CD4-positive, alpha-beta T cell treated with Interleukin-4 for 1 hour (primary cell): ENCODE measurements around the gene FOXP1.
"Not testable (repeated sequence)": the region's sequence is repeated elsewhere in the genome, so short reads cannot be mapped to it uniquely, and the experiment has no call there.

Experiments used
- DNase-seq, 2 donors: peaks; one replicate each; pipeline ENCODE4 v3.0.0-alpha.2; 2020 to 2022

FOXP1 gene

DNA sequence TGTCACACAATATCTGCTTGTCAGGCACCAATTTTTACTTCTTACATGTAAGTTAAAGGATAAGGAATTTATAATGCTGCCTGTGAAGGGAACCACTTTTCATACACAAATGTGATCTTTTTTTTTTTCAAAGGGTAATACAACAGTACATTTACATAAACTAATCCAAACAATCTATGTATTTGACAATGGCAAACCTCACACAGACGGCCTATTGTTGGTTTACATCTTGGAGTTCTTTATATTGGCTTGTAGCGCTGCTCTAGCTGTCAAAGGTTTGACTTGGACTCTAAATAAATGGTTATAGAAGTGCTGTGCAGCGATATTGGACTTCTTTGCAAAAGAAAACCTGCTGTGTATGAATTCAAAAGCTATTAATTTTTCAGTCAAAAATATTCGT lies 598.0 kb downstream of the FOXP1 start:
- DNase-seq, result no peak

DNA sequence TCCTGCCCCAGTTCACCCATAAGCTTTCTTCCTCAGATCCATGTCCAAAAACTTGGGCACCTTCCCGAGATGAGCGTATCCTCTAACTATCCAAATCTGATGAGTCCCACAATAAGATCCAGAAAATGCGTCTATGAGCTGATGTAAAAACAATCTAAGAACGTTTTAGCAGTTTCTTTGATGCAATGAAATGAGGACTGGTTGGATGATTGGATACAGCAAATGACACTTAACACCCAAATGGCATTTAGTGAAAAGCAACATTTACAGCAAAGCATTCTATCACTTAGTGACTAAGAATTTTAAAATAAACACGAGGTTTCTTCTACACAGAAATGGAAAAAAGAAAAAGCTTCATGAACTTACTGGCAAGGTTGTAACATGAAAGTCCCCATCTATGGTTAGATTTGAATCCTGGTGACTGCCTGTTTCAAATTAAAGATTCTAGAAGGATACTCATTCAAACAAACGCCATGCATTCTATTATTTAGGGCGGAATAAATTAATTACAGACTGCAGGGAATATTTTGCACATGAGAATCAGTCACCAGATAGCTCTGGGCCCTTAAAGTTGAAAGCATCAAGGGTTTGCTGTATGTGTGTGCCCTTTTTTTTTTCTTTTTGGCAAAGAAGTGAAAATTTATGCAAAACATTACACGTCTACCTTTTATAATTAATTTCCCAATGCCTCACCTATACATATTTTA lies 598.6 kb downstream of the FOXP1 start:
- no peak for DNase-seq

DNA sequence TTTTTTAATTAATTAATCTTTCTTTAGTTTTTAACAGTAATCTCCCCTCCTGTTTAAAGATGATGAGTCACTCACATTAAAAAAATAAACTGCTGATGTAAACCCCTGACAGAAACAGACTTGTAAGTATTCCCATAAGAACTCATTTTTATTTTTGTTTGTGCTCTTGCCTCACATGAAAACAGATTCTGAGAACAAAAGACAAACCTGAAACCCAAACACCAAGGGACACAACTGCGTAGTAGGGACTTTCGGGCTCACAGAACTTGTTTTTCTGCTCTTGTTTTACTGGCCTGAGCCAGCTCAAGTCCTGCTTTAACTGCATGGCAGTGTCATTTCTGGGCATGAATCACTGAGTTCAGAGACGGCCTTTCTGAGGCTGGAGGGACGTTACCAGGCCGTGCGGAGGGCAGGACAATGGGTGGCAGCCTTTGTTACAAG lies 600.8 kb downstream of the FOXP1 start:
- DNase-seq, result peak in 1 of 2 donors; percentile 26

DNA sequence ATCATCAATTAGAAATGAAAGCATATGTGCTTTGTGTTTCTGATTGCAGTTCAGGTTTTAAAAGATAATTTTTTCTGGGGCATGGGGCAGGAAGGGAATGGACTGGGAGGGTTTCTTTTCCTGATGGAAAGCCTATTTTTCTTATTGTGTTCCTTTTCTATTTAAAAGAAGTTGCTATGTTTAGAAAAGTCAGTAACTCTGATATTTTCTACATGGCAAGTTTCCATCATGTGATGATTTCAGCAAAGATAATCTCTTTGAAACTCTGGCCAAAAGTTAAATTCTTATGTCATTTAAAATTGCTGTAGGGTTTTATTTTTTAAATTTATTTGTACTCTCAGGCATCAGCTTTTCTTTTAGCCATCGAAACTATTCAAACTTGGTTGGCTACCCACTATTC lies 601.2 kb downstream of the FOXP1 start:
- DNase-seq, result no peak

DNA sequence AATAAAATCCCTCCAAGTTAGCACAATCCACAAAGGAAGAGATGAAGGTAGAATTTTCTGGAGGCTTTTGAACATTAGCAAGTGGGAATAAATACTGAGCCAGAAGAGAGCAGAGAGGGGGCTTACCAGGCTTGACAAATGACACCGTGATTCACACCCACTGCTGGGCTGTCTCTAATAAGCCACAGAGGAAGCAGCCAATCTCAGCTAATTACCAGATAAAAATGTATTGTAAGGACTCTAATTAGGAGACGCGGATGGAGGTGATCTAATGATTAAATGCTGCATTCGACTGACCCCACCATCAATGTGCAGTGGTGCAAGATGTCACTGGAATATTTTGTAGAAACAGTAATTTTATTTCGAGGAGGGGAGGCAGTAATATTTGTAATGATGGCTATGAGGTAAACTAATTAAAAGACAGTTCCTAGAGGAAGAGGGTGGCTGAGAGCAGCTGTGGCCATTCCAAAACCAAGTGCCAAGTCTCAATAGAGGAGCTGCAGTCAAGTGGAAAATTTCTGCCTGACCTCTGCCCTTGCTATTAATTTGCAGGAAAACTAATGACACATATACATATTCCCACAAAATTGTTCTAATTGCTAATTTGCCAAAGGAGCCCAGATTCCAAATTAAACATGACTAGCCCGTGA lies 602.2 kb downstream of the FOXP1 start:
- no peak for DNase-seq

DNA sequence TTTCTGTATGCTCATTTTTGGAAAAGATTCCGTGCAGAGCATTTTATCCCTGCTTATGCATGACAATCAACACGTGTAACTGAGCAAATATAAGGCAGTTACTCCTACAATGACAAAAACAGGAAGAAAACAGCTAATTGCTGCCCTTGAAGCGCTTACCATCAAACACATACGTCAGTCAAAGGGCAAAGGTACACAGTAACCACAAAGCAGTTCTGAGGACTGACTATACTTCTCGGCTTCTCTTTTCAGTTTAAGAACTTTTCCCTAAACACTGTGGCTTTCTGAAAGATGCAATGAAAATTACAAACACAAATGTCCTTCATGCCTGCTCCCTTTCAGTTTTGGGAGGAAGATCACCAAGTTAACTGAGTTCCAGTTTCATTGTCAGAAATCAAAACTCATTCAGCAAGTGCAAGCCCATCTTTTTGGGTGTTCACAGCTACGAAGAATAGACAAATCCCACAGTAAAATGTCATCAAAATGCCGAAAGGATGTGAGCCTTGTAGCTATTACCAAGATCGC lies 602.8 kb downstream of the FOXP1 start:
- peak in 1 of 2 donors; percentile 25 for DNase-seq

DNA sequence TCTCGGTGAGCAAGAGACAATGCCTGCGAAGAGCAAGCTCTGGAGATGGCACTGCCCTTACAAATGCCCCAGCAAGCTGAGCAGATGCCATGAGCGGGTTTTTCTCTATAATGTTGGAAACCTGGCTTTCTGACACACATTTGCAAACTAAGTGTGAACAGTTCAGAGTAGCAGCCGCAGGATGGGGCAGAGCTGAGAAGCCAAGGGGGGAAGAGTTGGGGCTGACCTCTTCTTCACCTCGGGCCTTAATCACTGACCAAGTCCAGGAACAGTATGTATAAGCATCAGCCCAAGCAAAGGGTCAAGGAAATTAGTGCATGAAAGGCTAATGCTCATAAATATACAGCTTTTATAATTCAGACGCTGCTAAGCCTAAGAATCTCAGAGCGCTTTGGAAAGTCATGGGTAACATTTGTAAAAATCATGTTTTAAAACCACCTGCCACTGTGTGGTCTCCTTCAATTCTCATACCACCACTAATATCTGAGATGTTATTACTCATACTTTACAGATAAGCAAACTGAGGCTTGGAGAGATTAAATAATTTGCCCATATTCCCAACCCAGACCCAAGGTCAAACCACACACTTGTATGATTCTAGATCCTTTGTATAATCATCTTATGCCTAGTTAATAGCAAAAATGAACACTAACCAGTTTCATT lies 603.4 kb downstream of the FOXP1 start:
- DNase-seq, result no peak

DNA sequence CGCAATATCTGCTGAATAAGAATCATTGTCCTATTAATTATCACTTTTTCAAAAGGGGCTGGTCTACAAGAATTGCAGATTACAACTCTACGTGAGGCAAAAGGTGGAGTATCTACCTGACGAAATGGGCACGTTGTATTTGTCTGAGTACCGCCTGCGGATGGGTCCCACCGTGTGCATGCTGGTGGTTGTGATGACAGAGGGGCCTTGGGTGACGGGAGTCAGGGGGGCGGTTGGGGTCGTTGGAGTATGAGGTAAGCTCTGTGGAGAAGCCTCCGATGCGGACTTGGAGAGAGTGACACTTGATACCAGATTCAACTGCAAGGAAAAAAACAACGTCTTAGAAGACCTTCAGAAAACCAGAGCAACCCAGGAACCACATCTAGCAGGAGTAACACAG lies 605.8 kb downstream of the FOXP1 start:
- DNase-seq, result no peak

DNA sequence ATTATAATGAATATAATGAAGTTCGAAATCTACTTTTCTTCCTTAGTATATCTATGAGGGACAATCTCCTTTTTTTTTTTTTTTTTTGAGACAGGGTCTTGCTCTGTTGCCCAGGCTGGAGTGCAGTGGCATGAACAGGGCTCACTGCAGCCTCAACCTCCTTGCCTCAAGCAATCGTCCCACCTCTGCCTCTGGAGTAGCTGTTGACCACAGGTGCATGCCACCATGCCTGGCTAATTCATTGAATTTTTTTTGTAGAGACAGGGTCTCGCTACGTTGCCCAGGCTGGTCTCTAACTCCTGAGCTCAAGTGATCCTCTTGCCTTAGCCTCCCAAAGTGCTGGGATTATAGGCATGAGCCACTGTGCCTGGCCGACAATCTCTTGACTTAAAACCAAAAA lies 607.5 kb downstream of the FOXP1 start:
- DNase-seq, result not testable (repeated sequence)

DNA sequence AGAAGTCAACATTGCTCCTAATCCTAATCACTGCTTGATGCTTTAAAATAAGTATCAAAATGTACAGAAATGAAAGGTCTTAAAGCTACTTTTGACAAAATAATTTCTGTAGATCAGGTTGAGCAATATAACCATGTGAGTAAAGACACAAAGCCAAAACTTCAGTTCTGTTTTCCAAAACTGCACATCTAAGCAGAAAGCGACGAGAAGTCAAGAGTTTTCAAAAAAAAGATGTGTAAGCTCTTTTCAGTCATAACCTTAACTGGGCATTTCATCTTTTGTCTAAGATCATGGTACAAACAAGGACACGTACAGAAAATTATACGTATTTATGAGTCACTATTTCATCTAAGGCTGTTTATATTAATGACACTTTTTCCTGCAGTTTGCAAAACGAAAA lies 608.8 kb downstream of the FOXP1 start:
- DNase-seq, result no peak

DNA sequence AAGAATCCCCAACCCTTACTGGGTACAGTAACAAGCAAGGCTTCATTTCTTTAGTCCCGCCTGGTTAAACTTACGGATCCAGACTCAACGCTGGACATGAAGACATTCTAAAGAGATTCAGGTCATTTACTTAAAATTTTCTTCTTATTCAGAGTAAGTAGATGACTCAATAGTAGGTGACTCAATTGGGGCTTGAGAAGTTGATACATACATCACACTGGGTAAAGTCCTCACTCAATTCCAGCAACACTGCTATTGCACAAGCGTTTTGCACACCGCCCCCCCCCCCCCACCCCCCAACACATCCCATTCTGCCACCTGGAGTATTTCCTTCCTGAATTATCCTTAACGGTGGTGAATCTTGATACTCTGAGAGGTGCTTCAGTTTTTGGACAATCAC lies 610.0 kb downstream of the FOXP1 start:
- DNase-seq, result no peak

DNA sequence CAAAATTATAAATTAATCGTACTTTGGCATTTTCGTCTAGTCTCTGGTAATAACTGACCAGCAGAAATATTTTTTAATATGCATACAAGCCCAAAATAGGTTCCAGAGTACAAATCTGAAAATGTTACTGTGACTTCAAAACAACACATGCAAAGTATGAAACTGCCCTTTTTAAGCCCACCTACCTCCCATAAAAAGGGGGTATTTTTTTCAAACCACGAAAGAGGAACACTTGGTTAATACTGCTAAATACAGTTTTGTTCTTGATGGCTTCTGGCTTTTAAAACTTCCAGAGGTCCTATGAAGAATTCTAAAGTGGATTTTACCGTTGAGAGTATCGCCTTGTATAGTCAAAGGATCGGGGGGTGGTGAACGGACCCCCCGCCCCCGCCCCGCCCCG lies 610.7 kb downstream of the FOXP1 start:
- DNase-seq, result no peak

DNA sequence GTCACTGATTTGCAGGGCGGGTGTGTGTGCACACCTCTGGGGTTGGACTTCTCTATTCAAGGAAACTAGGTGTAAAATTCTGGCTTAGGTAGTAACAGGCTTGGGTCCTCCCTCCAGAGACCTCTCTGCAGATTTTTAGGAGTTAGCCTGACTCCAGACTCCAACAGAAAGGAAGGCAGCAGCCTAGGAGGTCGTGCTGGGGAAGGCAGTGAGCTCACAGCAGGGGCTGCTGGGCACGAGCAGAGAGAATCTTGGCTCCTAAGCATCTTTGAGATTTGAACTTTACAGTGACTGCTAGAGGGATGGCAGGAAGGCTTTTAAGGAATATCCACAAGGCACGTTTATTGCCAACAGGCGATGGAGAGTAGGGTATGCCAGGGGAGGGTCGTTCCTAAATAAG lies 612.6 kb downstream of the FOXP1 start:
- DNase-seq, result no peak

DNA sequence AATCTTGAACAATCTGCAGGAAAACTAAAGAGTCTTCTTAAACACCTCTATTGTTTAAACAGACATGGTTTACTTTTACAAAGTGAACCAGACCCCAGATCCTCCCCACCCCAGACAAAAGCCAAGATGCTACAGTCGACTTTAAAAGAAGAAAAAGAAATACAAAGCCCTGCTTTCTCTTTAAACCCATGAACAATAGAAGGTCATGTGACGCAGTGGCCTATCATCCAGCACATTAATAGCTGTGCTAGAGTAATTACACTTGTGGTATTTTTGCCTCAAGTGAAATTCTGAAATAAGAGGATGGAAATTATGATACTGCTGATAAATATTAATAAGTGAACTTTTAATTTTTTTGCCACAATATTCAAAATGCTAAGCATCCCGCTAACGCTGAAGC lies 613.4 kb downstream of the FOXP1 start:
- DNase-seq, result no peak

DNA sequence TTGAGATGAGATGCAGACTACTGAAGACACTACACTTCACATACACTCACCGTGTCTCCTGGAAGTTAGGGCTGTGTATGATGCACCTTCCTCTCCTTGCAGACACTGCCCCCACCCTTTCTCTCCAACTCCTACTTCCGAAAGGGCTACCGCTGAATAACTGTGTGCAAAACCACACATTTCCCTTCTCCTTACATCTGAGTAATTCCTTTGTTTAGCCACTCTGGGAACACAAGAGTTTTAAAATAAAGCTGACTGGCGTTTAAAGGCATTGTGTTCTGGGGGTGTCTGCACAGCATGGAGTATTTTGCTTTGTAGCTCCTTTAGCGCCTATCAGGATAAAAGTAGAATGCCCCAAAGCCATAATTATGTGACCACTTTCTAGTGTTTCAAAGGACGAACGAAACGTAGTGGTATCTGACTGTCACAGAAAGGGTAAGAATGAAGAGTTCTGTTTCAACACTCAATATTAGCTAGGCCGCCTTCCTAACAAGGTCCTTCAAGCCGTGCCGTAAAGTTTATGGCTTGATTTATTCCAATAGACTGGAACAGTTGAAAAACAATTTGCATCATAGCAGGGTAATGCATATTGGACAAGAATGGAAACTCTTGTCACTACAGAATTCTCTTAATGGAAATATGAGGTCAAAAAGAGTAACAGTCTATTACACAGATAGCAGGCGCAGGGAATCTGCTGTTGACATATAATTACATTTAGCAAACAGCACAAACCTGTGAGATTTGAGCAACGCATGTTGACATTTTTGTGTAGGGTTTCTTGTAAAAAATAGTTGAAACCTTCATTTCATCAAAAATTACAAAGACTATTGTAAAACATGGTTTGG lies 619.9 kb downstream of the FOXP1 start:
- DNase-seq, result no peak

DNA sequence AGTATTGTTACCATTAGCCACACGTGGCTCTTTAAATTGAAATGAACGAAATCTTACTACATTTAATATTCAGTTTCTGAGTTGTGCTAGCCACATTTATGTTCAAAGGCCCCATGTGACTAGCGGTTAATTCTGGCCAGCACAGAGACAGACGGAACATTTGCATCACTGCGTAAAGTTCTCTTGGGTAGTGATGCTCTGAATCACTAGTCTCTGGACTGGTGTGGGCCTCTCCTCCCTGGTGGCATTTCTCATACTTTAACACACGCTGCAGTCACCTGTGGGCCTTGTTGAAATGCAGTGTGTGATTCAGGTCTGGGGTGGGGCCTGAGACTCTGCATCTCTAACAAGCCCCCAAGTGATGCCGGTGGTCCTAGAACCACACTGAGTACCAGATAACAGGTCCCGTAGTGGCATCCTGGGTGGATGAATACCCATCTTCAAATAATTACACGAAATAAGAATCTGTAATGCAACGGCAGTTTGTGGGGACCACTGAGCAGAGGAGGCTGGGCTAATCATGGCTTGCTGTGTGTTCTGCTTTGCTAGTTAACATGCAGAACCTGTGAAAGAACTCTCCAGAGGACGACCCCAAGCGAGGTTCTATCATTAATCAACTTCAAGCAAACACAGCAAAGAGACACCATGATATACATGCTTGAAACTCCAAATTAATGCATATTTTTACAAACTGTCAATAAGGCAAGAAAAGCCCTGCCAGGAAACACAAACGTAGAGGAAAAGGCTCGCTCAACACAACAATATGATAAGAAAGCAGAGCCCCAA lies 623.8 kb downstream of the FOXP1 start:
- DNase-seq, result no peak

DNA sequence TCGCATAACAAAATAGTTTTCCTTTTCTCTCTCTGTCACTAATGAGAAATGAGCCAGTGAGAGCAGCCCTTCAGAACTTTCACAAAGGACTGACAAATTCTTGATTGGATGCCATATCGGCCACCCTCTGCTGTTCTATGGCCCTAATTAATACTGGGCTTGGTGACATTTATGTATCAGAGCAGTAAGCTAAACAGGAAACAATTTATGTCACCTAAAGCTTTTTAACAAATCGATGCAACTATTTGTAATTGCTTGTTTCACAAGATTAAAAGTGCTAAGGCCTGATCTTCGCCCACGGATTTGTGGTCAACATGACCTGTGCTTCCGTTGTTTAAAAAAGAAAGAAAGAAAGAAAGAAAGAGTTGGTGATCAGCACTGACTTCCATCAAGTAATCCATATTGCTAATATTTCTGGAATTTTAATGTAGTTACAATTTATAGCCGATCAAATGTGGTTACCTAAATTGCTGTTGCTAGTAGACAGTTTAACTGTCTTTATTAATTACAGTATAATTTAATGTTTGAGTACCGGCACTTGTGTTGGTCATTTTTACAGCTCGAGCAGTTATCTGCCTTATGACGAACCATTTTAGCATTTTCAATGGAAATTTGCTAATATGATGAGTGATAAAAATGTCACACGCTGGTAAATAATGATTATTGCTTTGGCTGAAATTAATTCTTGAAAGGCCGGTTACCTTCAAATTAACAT lies 631.3 kb downstream of the FOXP1 start:
- DNase-seq, result no peak

DNA sequence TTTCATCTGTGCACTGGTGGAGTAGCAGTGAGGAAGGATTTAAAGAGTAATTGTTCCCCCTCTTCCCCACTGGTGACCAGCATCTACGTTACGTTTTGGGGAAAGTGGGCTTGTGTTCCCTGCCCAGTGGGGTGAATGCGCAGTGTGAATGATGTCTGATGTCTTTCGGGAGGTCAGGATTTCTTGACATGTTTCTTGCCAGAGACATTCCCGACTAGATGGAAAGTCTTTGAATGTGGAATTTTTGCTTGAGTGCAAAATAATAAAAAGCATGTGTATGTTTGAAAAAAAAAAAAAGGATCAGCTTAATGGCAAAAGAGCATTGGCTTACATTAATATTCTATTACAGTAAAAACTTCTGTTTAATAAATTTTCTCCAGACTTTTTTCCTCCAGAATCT lies 632.2 kb downstream of the FOXP1 start:
- no peak for DNase-seq

DNA sequence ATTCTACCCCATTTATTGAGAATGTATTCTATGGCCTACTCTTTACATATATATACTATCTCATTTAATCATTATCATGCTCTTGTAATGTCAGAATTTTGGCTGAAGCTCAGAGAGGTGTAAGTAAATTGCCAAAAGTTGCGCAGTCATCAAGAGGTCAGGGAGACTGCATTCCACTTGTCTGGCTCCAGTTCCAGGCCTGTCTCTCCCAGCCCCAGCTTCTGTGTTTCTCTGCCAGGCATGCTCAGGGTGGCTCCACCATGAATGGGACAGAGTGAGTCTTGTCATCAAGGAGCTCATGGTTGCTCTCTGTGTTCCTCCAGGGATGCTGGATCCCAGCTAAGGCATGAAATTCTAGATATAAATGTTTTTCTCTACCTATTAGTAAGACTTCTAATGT lies 635.9 kb downstream of the FOXP1 start:
- DNase-seq, result no peak

DNA sequence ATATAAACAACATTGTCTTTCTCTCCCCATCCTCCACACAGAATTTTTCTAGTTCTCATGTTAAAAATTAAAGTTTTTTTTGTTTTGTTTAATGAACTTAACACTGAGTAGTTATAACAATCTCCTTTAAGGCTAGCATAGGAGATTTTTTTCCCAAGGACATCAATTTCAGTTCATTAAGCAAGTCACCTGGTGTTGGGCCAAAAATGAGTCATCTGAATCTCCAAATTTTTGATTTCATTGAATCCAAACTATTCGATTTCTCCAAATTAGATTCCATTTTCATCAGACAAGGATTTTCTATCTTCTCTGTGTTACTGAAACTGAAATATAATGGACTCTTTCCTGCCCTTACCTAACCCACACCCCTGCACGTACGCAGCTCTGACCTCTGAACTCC lies 639.6 kb downstream of the FOXP1 start:
- no peak for DNase-seq

DNA sequence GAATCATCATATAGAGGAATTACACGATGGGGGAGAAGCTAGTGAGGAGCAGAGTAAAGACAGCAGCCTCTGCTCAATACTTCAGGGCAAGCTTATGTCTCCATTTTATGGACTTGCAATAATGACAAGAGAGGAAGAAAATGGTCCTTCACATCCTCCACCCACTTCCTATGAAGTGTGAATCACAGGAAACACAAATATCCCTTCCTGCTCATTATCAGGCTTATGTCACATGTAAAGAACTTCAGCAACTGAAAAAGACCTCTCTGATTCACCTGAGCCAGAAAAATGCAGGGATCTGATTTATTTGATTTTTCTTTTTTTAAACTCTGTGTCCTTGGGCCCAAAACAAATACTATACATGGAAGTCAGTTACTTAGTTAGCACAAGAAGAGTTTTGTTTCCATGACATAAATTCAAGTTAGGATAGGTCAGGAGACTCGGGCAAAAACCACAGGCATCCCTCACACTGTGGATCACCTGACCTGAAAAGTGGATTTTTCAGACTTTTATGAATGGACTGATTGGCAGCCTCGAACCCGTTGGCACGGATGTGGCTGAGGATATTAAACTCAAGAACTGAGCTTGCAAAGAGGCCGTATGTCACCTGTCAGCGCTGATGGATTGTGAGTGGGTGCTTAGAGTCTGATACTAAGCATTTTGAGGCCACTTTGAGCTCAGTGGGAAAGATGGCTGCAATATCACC lies 650.3 kb downstream of the FOXP1 start:
- DNase-seq, result no peak
